ENCODE measurements around the gene MESD. TPM values are rescaled to one million over a fixed set of nuclear protein-coding genes. Genes with fewer than 3 reads are reported as not detected.

The MESD gene
- total RNA-seq, 5 donors from 2014 or later (not counting 1 experiment from before 2014, with no cell fraction given): 17.7 to 32.8 (median 30.7) TPM

DNA sequence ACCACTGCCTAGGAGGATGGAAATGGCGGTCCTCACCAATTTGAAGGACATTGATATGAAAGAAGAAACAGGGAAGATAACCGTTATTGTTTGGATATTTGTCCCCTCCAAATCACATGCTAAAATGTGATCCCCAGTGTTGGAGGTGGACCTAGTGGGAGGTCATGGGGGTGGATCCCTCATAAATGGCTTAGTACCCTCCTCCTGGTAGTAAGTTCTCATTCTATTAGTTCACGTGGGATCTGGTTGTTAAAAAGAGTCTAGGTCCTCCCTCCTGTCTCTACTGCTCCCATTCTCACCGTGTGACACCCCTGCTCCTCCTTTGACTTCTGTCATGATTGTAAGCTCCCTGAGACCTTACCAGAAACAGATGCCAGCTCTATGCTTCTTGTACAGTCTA lies 41.6 kb upstream of the MESD start:
- H3K36me3 Mint-ChIP-seq: peaks cover 5% of the 10 kb centered on the region
- Histone ChIP-seq H3K36me3 (ENCODE audit: control insufficient read depth in 2 of 2, extremely low read depth in 1 of 2, insufficient read depth in 1 of 2, low read length in 1 of 2) (no peaks in the 10 kb centered on the region), H3K4me3 (ENCODE audit: control insufficient read depth in 1 of 2, extremely low read depth in 1 of 2, low read length in 1 of 2) (no peak overlapping the region), H3K27me3 (replicated peaks in 1 of 2; ENCODE audit: control insufficient read depth in 2 of 2, extremely low read depth in 1 of 2, insufficient read depth in 2 of 2, low read length in 1 of 2) (no peaks in the 10 kb centered on the region), H3K27ac (ENCODE audit: low read length) (no peak overlapping the region), H3K4me1 (ENCODE audit: control insufficient read depth in 1 of 2, extremely low read depth in 1 of 2, insufficient read depth in 2 of 2, low read length in 2 of 2) (no peaks in the 10 kb centered on the region), H3K9me3 (no peaks in the 10 kb centered on the region)
- peaks cover 0 to 15% (median 0%) of the 10 kb centered on the region in 3 donors for H3K9me3 Mint-ChIP-seq
- no peak overlapping the region for H3K27ac Mint-ChIP-seq
- WGBS (ENCODE audit: insufficient coverage): 100% methylated on average over 1 of the region's 4 CpGs
- ATAC-seq (replicated peaks in 1 of 4): no peak
- H3K4me1 Mint-ChIP-seq: peaks cover 0 to 11% (median 6%) of the 10 kb centered on the region in 3 donors
- peaks cover 3 to 4% of the 10 kb centered on the region in 2 donors for H3K27me3 Mint-ChIP-seq
- no peak for DNase-seq
- POLR2A ChIA-PET: no interaction called here
- no peak overlapping the region for H3K4me3 Mint-ChIP-seq
- CTCF ChIA-PET: no interaction called here

DNA sequence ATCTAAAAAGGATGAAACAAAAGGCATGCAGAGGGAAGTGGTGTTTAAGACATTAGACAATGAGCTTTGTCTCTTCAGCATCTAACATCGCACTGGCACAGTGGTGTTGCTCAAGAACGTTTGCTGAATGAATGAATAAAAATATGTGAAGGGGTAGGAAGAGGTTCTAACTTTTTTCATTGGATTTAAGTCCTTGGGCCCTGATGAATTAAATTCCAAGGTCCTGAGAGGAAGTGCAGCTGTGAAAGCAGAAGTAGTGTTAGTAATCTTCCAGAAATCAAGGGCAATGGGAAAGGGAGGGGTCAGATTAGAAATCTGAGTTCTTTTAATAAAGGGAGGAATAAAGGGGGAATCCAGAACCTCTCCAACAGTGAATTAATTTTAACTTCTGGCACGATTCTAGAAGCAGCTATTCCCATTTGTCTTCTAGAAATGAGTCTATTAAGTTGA lies 40.7 kb upstream of the MESD start:
- no peak overlapping the region for H3K27ac Mint-ChIP-seq
- Histone ChIP-seq H3K27me3 (replicated peaks in 1 of 2; ENCODE audit: control insufficient read depth in 2 of 2, extremely low read depth in 1 of 2, insufficient read depth in 2 of 2, low read length in 1 of 2) (no peaks in the 10 kb centered on the region), H3K4me3 (ENCODE audit: control insufficient read depth in 1 of 2, extremely low read depth in 1 of 2, low read length in 1 of 2) (no peak overlapping the region), H3K27ac (ENCODE audit: low read length) (no peak overlapping the region), H3K4me1 (ENCODE audit: control insufficient read depth in 1 of 2, extremely low read depth in 1 of 2, insufficient read depth in 2 of 2, low read length in 2 of 2) (no peaks in the 10 kb centered on the region), H3K36me3 (ENCODE audit: control insufficient read depth in 2 of 2, extremely low read depth in 1 of 2, insufficient read depth in 1 of 2, low read length in 1 of 2) (no peaks in the 10 kb centered on the region), H3K9me3 (no peaks in the 10 kb centered on the region)
- peaks cover 3 to 4% of the 10 kb centered on the region in 2 donors for H3K27me3 Mint-ChIP-seq
- DNase-seq: no peak
- POLR2A ChIA-PET: no interaction called here
- peaks cover 5% of the 10 kb centered on the region for H3K36me3 Mint-ChIP-seq
- ATAC-seq (replicated peaks in 1 of 4): no peak
- WGBS (ENCODE audit: insufficient coverage): 90% methylated on average over 2 of the region's 3 CpGs
- H3K9me3 Mint-ChIP-seq: peaks cover 0 to 15% (median 0%) of the 10 kb centered on the region in 3 donors
- CTCF ChIA-PET: no interaction called here
- H3K4me3 Mint-ChIP-seq: no peak overlapping the region
- peaks cover 0 to 11% (median 6%) of the 10 kb centered on the region in 3 donors for H3K4me1 Mint-ChIP-seq

GRCh38 chr15:81029414-81030300 lies 40.0 kb upstream of the MESD start:
- no peaks in the 10 kb centered on the region for H3K9me3 ChIP-seq
- POLR2A ChIA-PET: no interaction called here
- H3K36me3 Mint-ChIP-seq: peaks cover 5% of the 10 kb centered on the region
- no peak overlapping the region for H3K4me3 Mint-ChIP-seq
- no peak overlapping the region for H3K4me3 ChIP-seq (ENCODE audit: control insufficient read depth in 1 of 2, extremely low read depth in 1 of 2, low read length in 1 of 2)
- no peaks in the 10 kb centered on the region for H3K4me1 ChIP-seq (ENCODE audit: control insufficient read depth in 1 of 2, extremely low read depth in 1 of 2, insufficient read depth in 2 of 2, low read length in 2 of 2)
- H3K27ac ChIP-seq (ENCODE audit: low read length): no peak overlapping the region
- H3K9me3 Mint-ChIP-seq: peaks cover 0 to 15% (median 0%) of the 10 kb centered on the region in 3 donors
- ATAC-seq (replicated peaks in 1 of 4) (no peak), DNase-seq (no peak)
- no peaks in the 10 kb centered on the region for H3K27me3 ChIP-seq (replicated peaks in 1 of 2; ENCODE audit: control insufficient read depth in 2 of 2, extremely low read depth in 1 of 2, insufficient read depth in 2 of 2, low read length in 1 of 2)
- peaks cover 3 to 11% (median 6%) of the 10 kb centered on the region in 3 donors for H3K4me1 Mint-ChIP-seq
- H3K36me3 ChIP-seq (ENCODE audit: control insufficient read depth in 2 of 2, extremely low read depth in 1 of 2, insufficient read depth in 1 of 2, low read length in 1 of 2): no peaks in the 10 kb centered on the region
- WGBS (ENCODE audit: insufficient coverage): no CpG with 5 or more reads among the region's 3 CpGs
- H3K27ac Mint-ChIP-seq: no peak overlapping the region
- CTCF ChIA-PET: no interaction called here
- peaks cover 3 to 4% of the 10 kb centered on the region in 2 donors for H3K27me3 Mint-ChIP-seq

DNA sequence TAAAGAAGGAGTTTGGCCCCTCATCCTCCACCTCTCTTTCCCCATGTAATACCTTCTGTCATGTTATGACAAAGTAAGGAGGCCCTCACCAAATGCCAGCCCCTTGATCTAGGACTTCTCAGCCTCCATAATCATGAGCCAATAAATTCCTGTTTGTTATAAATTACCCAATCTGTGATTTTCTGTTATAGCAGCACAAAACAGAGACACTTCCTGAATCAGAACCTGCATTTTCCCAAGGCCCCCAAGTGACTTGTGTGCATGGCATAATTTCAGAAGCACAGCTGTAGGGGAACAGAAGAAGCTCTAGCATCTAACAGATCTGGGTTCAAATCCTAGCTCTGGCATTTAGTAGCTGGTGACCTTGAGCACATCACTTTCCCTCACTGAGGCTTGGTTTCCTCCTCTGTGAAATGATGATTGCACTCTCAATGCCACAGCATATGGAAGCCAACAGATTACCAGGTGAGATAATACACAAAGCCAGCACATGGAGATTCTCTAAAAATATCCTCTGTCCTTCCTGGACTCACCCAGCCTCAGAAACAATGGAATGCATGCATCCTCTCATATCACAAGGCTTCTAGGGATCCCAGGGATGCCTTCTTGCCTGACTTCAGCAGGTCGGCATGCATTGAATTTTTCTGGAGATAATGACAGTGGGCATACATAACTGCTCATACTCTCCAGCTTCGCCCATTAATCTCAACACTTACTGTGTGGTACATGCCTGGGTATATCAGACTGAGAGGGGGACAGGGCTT lies 37.4 kb upstream of the MESD start:
- H3K27ac ChIP-seq (ENCODE audit: low read length): no peak overlapping the region
- no peak overlapping the region for H3K27ac Mint-ChIP-seq
- CTCF ChIA-PET: no interaction called here
- peaks cover 3 to 8% of the 10 kb centered on the region in 2 donors for H3K27me3 Mint-ChIP-seq
- no peak overlapping the region for H3K4me3 ChIP-seq (ENCODE audit: control insufficient read depth in 1 of 2, extremely low read depth in 1 of 2, low read length in 1 of 2)
- peaks cover 14 to 17% (median 16%) of the 10 kb centered on the region in 3 donors for H3K4me1 Mint-ChIP-seq
- H3K9me3 ChIP-seq: no peaks in the 10 kb centered on the region
- no peak overlapping the region for H3K4me3 Mint-ChIP-seq
- no peak for ATAC-seq (replicated peaks in 1 of 4)
- H3K4me1 ChIP-seq (ENCODE audit: control insufficient read depth in 1 of 2, extremely low read depth in 1 of 2, insufficient read depth in 2 of 2, low read length in 2 of 2): peaks cover 0 to 4% of the 10 kb centered on the region in 2 experiments
- H3K36me3 ChIP-seq (ENCODE audit: control insufficient read depth in 2 of 2, extremely low read depth in 1 of 2, insufficient read depth in 1 of 2, low read length in 1 of 2): no peaks in the 10 kb centered on the region
- H3K9me3 Mint-ChIP-seq: peaks cover 0 to 15% (median 0%) of the 10 kb centered on the region in 3 donors
- DNase-seq: no peak
- POLR2A ChIA-PET: no interaction called here
- H3K27me3 ChIP-seq (replicated peaks in 1 of 2; ENCODE audit: control insufficient read depth in 2 of 2, extremely low read depth in 1 of 2, insufficient read depth in 2 of 2, low read length in 1 of 2): no peaks in the 10 kb centered on the region
- peaks cover 5% of the 10 kb centered on the region for H3K36me3 Mint-ChIP-seq
- WGBS (ENCODE audit: insufficient coverage): no CpG with 5 or more reads among the region's 2 CpGs

DNA sequence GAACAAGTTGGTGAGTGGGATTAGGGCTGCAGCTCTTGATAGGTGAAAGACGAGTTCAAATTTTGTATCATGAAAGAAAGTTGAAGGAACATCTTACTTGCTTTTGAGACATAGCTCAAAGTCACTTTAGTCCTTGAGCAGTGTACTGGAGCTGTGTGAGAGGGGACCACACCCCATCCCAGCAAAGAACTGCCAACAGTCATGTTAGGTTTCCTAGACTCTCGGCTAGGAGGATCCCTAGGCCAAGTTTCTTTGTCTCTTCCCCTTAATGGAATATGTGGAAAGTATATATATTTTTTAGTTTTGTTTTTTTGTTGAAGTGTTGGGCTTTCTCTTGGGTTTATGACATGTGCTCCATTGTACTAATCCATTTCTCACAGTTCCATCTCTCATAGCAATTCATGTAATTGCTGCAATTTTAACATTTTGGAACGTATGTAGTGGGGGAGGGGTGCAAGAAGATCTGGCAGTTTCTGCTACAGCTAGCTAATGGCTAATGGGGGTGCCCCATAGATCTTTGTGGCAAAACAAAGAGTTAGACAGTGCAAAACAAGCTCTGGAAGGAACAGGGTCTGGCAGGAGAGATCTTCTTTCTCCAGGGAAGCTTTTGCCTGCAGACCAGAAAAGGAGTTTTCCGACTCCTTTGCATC lies 36.2 kb upstream of the MESD start:
- ChIA-PET POLR2A (no interaction called here), CTCF (no interaction called here)
- Mint-ChIP-seq H3K27ac (no peak overlapping the region), H3K4me1 (peaks cover 14 to 17% (median 16%) of the 10 kb centered on the region in 3 donors), H3K4me3 (no peak overlapping the region), H3K36me3 (peaks cover 5% of the 10 kb centered on the region), H3K9me3 (peaks cover 0 to 8% (median 0%) of the 10 kb centered on the region in 3 donors), H3K27me3 (peaks cover 3 to 8% of the 10 kb centered on the region in 2 donors)
- H3K9me3 ChIP-seq: no peaks in the 10 kb centered on the region
- H3K36me3 ChIP-seq (ENCODE audit: control insufficient read depth in 2 of 2, extremely low read depth in 1 of 2, insufficient read depth in 1 of 2, low read length in 1 of 2): no peaks in the 10 kb centered on the region
- DNase-seq (no peak), ATAC-seq (replicated peaks in 1 of 4) (no peak)
- WGBS (ENCODE audit: insufficient coverage): 100% methylated on average over 1 of the region's 4 CpGs
- peaks cover 0 to 4% of the 10 kb centered on the region in 2 experiments for H3K4me1 ChIP-seq (ENCODE audit: control insufficient read depth in 1 of 2, extremely low read depth in 1 of 2, insufficient read depth in 2 of 2, low read length in 2 of 2)
- no peak overlapping the region for H3K4me3 ChIP-seq (ENCODE audit: control insufficient read depth in 1 of 2, extremely low read depth in 1 of 2, low read length in 1 of 2)
- H3K27me3 ChIP-seq (replicated peaks in 1 of 2; ENCODE audit: control insufficient read depth in 2 of 2, extremely low read depth in 1 of 2, insufficient read depth in 2 of 2, low read length in 1 of 2): no peaks in the 10 kb centered on the region
- no peak overlapping the region for H3K27ac ChIP-seq (ENCODE audit: low read length)

- H3K36me3 Mint-ChIP-seq: peaks cover 5% of the 10 kb centered on the region
- Histone ChIP-seq H3K27me3 (replicated peaks in 1 of 2; ENCODE audit: control insufficient read depth in 2 of 2, extremely low read depth in 1 of 2, insufficient read depth in 2 of 2, low read length in 1 of 2) (no peaks in the 10 kb centered on the region), H3K4me1 (ENCODE audit: control insufficient read depth in 1 of 2, extremely low read depth in 1 of 2, insufficient read depth in 2 of 2, low read length in 2 of 2) (peaks cover 0 to 4% of the 10 kb centered on the region in 2 experiments), H3K27ac (ENCODE audit: low read length) (no peak overlapping the region), H3K36me3 (ENCODE audit: control insufficient read depth in 2 of 2, extremely low read depth in 1 of 2, insufficient read depth in 1 of 2, low read length in 1 of 2) (no peaks in the 10 kb centered on the region), H3K4me3 (ENCODE audit: control insufficient read depth in 1 of 2, extremely low read depth in 1 of 2, low read length in 1 of 2) (no peak overlapping the region), H3K9me3 (no peaks in the 10 kb centered on the region)
- H3K4me1 Mint-ChIP-seq: peaks cover 14 to 16% (median 15%) of the 10 kb centered on the region in 3 donors
- DNase-seq (no peak), ATAC-seq (replicated peaks in 1 of 4) (no peak)
- H3K9me3 Mint-ChIP-seq: peaks cover 0 to 4% (median 0%) of the 10 kb centered on the region in 3 donors
- CTCF ChIA-PET: no interaction called here
- peaks cover 3 to 5% of the 10 kb centered on the region in 2 donors for H3K27me3 Mint-ChIP-seq
- no peak overlapping the region for H3K4me3 Mint-ChIP-seq
- 97% methylated on average over 5 of the region's 8 CpGs for WGBS (ENCODE audit: insufficient coverage)
- POLR2A ChIA-PET: no interaction called here
- H3K27ac Mint-ChIP-seq: no peak overlapping the region
Observed at GRCh38 chr15:81024936-81025335, 35.3 kb upstream of the MESD start.
